ENCODE measurements around the gene CALHM4. TPM values are rescaled to one million over a fixed set of nuclear protein-coding genes. Genes with fewer than 3 reads are reported as not detected.
A peak's percentile ranks its signal among the peaks of the same experiment; 100 is the strongest.

Gene CALHM4
- total RNA-seq, 1 experiment from 2014 or later: not detected

DNA sequence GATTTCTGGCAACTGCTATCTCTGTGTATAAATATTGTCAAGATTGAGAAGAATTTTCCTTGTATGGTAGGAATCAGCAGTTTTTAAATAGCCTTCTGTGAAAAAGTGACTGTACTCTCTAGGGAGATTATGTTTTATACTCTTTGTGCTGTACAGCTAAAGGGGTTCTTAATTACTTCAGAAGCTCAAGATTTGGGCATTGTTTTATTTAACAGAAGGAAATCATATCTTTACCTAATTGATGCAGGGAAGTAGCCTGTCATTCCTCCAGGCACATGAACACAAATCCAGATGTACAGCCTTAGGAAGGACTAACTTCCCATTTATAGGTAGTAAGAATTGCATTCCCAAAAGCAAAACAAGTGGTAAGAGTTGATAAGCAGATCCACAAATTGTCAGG, 40.8 kb upstream of the CALHM4 start:
- H3K79me2 ChIP-seq (ENCODE audit: low read length): no peaks in the 10 kb centered on the region
- no peak overlapping the region for H3K27ac ChIP-seq (ENCODE audit: low read length)
- H2AFZ ChIP-seq (ENCODE audit: low read length): no peak overlapping the region
- no peak overlapping the region for H3K4me3 ChIP-seq (ENCODE audit: low read length)
- no peak overlapping the region for H3K9ac ChIP-seq (ENCODE audit: low read length)
- H3K4me2 ChIP-seq (ENCODE audit: low read length): no peak overlapping the region
- ATAC-seq (no peak), DNase-seq (no peak)
- intact Hi-C loops (cut with micrococcal nuclease): no loop called here
- no TSS peak for BruUV-seq (replicated peaks)
- no peaks in the 10 kb centered on the region for H3K36me3 ChIP-seq (ENCODE audit: low read depth, low read length)
- POLR2A ChIA-PET (ENCODE audit: unreplicated experiment): no interaction called here
- H3K4me1 ChIP-seq (ENCODE audit: insufficient read depth, low read length): 0 out of 2 replicates have a peak, but pooled peaks cover 5% of the 10 kb centered on the region
- no peaks in the 10 kb centered on the region for H3F3A ChIP-seq (ENCODE audit: low read length, unreplicated experiment)
- TF ChIP-seq EZH2 (IDR thresholded peaks at IDR 0.05; ENCODE audit: low read length, unreplicated experiment): no peak
- TF ChIP-seq EZH2phosphoT487 (IDR thresholded peaks at IDR 0.05; ENCODE audit: borderline replicate concordance, low read length): no peak
- TF ChIP-seq, protein P1, sequence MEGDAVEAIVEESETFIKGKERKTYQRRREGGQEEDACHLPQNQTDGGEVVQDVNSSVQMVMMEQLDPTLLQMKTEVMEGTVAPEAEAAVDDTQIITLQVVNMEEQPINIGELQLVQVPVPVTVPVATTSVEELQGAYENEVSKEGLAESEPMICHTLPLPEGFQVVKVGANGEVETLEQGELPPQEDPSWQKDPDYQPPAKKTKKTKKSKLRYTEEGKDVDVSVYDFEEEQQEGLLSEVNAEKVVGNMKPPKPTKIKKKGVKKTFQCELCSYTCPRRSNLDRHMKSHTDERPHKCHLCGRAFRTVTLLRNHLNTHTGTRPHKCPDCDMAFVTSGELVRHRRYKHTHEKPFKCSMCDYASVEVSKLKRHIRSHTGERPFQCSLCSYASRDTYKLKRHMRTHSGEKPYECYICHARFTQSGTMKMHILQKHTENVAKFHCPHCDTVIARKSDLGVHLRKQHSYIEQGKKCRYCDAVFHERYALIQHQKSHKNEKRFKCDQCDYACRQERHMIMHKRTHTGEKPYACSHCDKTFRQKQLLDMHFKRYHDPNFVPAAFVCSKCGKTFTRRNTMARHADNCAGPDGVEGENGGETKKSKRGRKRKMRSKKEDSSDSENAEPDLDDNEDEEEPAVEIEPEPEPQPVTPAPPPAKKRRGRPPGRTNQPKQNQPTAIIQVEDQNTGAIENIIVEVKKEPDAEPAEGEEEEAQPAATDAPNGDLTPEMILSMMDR (conservative IDR thresholded peaks at IDR 0.05; ENCODE audit: low read depth, low read length): no peak
- H3K9me3 ChIP-seq (ENCODE audit: low read length): no peaks in the 10 kb centered on the region
- CTCF ChIA-PET: no interaction called here
- H4K20me1 ChIP-seq (ENCODE audit: low read length): no peaks in the 10 kb centered on the region
- H3K9me2 ChIP-seq (replicated peaks; ENCODE audit: low read length): no peaks in the 10 kb centered on the region
- H3K27me3 ChIP-seq (ENCODE audit: low read length): no peaks in the 10 kb centered on the region

DNA sequence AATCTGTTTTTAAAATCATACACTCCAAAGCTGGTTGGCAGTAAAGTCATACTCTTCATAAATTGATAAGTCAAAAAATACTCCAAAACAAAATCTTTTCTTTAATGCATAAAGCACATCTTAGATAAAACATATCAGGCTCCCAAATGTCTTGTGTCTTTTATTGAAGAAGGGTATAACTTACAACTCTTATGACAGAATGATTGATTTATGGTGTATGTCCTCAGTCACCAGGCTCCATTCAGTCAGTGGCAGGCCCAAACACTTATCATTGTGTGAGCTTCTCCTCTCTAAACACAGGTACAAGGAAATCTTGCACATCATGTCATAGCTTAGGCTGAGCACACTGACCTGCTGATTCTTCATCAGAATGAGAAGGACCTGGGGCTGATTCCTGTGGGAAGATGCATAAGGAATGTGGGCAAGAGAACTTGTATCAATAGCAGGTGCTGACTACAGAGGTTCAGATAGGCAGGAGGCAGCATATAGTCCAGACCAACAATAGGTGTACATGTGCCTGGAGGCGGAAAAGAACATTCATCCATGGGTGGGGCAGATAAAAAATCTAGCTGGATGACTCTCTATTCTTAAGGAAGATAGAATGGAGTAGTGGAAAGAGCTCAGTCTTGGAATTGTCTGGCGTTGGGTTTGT, 40.2 kb upstream of the CALHM4 start:
- Histone ChIP-seq H3K36me3 (ENCODE audit: low read depth, low read length) (no peaks in the 10 kb centered on the region), H3K4me1 (ENCODE audit: insufficient read depth, low read length) (0 out of 2 replicates have a peak, but pooled peaks cover 5% of the 10 kb centered on the region), H3F3A (ENCODE audit: low read length, unreplicated experiment) (no peaks in the 10 kb centered on the region), H3K27ac (ENCODE audit: low read length) (no peak overlapping the region), H3K4me2 (ENCODE audit: low read length) (no peak overlapping the region), H3K9me3 (ENCODE audit: low read length) (no peaks in the 10 kb centered on the region), H3K4me3 (ENCODE audit: low read length) (no peak overlapping the region), H4K20me1 (ENCODE audit: low read length) (no peaks in the 10 kb centered on the region), H3K9me2 (replicated peaks; ENCODE audit: low read length) (no peaks in the 10 kb centered on the region), H3K9ac (ENCODE audit: low read length) (no peak overlapping the region), H3K27me3 (ENCODE audit: low read length) (no peaks in the 10 kb centered on the region), H3K79me2 (ENCODE audit: low read length) (no peaks in the 10 kb centered on the region), H2AFZ (ENCODE audit: low read length) (no peak overlapping the region)
- ChIA-PET POLR2A (ENCODE audit: unreplicated experiment) (no interaction called here), CTCF (no interaction called here)
- ATAC-seq: no peak
- intact Hi-C loops (cut with micrococcal nuclease): no loop called here
- peak; percentile 21 for DNase-seq
- TF ChIP-seq, protein P1 (conservative IDR thresholded peaks at IDR 0.05; ENCODE audit: low read depth, low read length): no peak
- TF ChIP-seq EZH2phosphoT487 (IDR thresholded peaks at IDR 0.05; ENCODE audit: borderline replicate concordance, low read length) (no peak), EZH2 (IDR thresholded peaks at IDR 0.05; ENCODE audit: low read length, unreplicated experiment) (no peak)
- BruUV-seq (replicated peaks): no TSS peak

DNA sequence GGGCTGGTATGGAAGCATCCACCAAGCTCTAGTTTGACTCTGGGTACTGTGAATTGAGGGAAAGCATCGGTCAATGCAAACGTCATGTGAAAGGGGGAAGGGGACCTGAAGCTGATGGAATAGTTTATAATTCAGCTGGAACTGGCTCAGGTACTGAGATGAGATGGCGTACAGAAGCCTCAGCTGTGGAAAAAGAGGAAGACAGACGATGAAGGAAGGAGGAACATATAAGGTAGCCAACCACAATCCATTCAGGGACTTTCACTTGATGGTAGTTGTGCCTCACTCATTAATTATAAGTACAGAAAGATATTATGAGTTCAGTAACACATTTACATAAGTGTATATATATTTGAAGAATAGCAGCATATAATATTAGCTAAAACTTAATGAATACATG, 39.4 kb upstream of the CALHM4 start:
- Histone ChIP-seq H3K4me2 (ENCODE audit: low read length) (no peak overlapping the region), H3K36me3 (ENCODE audit: low read depth, low read length) (no peaks in the 10 kb centered on the region), H3K4me3 (ENCODE audit: low read length) (no peak overlapping the region), H4K20me1 (ENCODE audit: low read length) (no peaks in the 10 kb centered on the region), H3K27ac (ENCODE audit: low read length) (no peak overlapping the region), H3K27me3 (ENCODE audit: low read length) (no peaks in the 10 kb centered on the region), H3K9ac (ENCODE audit: low read length) (no peak overlapping the region), H3K9me2 (replicated peaks; ENCODE audit: low read length) (no peaks in the 10 kb centered on the region), H3K4me1 (ENCODE audit: insufficient read depth, low read length) (0 out of 2 replicates have a peak, but pooled peaks cover 5% of the 10 kb centered on the region), H3K9me3 (ENCODE audit: low read length) (no peaks in the 10 kb centered on the region), H3F3A (ENCODE audit: low read length, unreplicated experiment) (no peaks in the 10 kb centered on the region), H2AFZ (ENCODE audit: low read length) (no peak overlapping the region), H3K79me2 (ENCODE audit: low read length) (no peaks in the 10 kb centered on the region)
- no peak for ATAC-seq
- BruUV-seq (replicated peaks): no TSS peak
- TF ChIP-seq EZH2 (IDR thresholded peaks at IDR 0.05; ENCODE audit: low read length, unreplicated experiment) (no peak), EZH2phosphoT487 (IDR thresholded peaks at IDR 0.05; ENCODE audit: borderline replicate concordance, low read length) (no peak)
- TF ChIP-seq, protein P1 (conservative IDR thresholded peaks at IDR 0.05; ENCODE audit: low read depth, low read length): no peak
- no peak for DNase-seq
- intact Hi-C loops (cut with micrococcal nuclease): no loop called here
- CTCF ChIA-PET: interaction anchor here (0.5 kb wide), 1 partner anchor 407 kb away, joined by 4 read pairs; no protein-coding TSS in a partner anchor
- POLR2A ChIA-PET (ENCODE audit: unreplicated experiment): no interaction called here
